Measurements from ENCODE around the gene CD48. TPM values are rescaled to one million over a fixed set of nuclear protein-coding genes. Genes with fewer than 3 reads are reported as not detected.
"Not testable (repeated sequence)": the region's sequence is repeated elsewhere in the genome, so short reads cannot be mapped to it uniquely, and the experiment has no call there.

The CD48 gene
- polyA plus RNA-seq, 6 donors from 2014 or later, result 129 to 163 (median 153) TPM

DNA sequence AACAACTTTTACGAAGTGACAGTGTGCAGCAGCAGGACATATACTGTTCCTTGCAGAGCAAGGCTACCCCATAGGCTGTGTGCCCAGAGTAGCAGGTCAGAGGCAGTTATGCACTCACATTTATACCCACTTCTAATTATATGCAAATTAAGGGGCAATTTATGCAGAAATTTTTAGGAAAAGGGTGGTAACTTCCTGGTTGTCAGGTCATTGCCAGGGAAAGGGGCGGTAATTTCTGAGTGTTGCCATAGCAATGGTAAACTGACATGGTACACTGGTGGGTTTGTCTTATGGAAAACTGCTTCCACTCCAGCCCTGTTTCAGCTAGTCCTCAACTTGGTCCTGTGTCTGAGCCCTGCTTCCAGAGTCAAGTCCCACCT, 52.8 kb downstream of the CD48 start:
- Mint-ChIP-seq H3K27ac (peak overlapping the region in 2 of 6 donors; percentile 5 to 58), H3K36me3 (peaks cover 6 to 8% of the 10 kb centered on the region in 2 donors), H3K27me3 (no peaks in the 10 kb centered on the region), H3K9me3 (peaks cover 0 to 1% (median 0%) of the 10 kb centered on the region in 7 donors), H3K4me1 (peaks cover 49 to 81% (median 77%) of the 10 kb centered on the region in 3 donors), H3K4me3 (peak overlapping the region in 1 of 8 donors; percentile 20)
- DNase-seq, result no peak
- no peak for ATAC-seq (ENCODE audit: low read depth in 2 of 2)

DNA sequence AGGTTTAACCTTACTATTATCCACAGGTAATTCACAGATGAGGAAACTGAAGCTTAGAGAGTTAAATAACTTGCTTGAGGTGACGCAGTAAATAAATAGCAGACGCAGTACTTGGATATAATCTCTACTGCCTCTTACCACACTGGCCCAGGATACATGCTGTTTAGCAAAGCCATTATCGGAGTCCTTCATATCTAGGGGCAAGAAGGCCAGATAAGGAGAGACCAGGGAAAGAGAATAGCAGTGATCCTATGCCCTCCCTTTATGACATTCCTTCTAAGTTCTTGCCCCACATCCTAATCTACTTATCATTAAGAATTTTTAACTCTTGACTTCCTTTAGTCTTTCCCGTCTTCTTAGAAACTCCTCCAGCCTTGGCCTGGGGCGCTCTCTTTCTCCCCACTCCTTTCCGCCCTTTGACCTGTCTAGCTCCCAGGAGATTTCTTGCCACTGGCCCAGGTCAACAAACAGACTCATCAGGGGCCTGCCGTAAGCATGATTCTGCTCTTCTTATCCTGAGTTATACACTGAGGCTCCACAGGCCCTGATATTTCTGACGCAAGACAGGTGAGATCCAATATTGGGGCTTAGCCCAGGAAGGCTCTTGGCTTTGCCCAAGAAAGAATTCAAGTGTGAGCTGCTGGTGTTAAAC, 53.3 kb downstream of the CD48 start:
- H3K27ac Mint-ChIP-seq, result peak overlapping the region in 2 of 6 donors; percentile 5 to 58

DNA sequence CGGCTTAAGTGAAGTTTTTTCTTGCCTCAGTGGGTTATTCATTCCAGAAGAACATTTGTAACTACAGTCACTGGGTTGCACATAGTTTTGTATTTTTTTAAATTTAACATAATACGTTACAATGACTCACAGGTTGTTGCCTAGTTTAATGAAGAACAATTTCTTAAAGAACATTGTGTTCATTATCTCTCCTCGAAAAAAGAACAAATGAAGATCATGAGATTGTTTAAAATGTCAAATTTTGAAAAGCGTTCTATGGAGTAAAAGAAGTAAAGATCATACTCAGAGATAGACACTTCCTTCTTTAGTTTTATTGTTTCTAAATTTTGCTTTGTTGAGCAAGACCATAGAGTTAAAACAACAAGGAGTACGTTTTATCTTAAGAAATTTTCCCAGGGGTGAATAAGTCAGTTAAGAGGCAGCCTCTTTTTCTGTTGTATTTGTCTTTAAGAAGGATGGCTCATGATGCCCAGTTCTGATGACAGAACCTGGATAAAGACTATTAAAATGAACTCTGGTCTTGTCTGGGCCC, 54.3 kb downstream of the CD48 start:
- H3K9me3 Mint-ChIP-seq, result peaks cover 0 to 1% (median 0%) of the 10 kb centered on the region in 7 donors
- H3K27ac Mint-ChIP-seq, result peak overlapping the region in 3 of 6 donors; percentile 2 to 59 (median 57)
- peaks cover 55 to 81% (median 77%) of the 10 kb centered on the region in 3 donors for H3K4me1 Mint-ChIP-seq
- no peaks in the 10 kb centered on the region for H3K27me3 Mint-ChIP-seq
- DNase-seq, result no peak
- H3K4me3 Mint-ChIP-seq, result no peak overlapping the region
- no peak for ATAC-seq (ENCODE audit: low read depth in 2 of 2)
- peaks cover 6 to 8% of the 10 kb centered on the region in 2 donors for H3K36me3 Mint-ChIP-seq

More for the DNA sequence above, 53.3 kb downstream of the CD48 start:
- Mint-ChIP-seq H3K4me1 (peaks cover 52 to 81% (median 77%) of the 10 kb centered on the region in 3 donors), H3K9me3 (peaks cover 0 to 1% (median 0%) of the 10 kb centered on the region in 7 donors), H3K27me3 (no peaks in the 10 kb centered on the region), H3K36me3 (peaks cover 6 to 8% of the 10 kb centered on the region in 2 donors), H3K4me3 (peak overlapping the region in 1 of 8 donors; percentile 0)
- no peak for ATAC-seq (ENCODE audit: low read depth in 2 of 2)
- DNase-seq, result no peak

DNA sequence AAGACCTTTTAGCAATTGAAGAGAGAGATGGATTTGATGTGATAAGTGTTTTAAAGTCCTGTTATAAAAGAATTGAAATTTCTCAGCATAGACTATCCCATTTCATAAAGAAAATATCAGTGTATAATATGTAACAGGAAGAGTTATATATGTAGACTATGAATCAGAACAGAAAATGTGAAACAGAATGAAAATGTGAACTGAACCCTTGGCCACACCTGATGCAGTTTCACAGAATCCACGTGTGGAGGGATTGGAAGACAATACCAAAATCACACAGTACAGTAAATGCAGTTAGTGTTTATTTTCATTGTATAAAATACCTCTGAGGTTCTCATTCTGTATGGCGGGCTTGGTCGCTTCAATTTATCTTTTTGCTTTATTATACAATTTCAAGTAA, 54.9 kb downstream of the CD48 start:
- Mint-ChIP-seq H3K4me3 (no peak overlapping the region), H3K9me3 (peaks cover 0 to 1% (median 0%) of the 10 kb centered on the region in 7 donors), H3K27ac (peak overlapping the region in 2 of 6 donors; percentile 48 to 79), H3K36me3 (peaks cover 6 to 8% of the 10 kb centered on the region in 2 donors), H3K27me3 (no peaks in the 10 kb centered on the region), H3K4me1 (peaks cover 61 to 82% (median 77%) of the 10 kb centered on the region in 3 donors)
- ATAC-seq (ENCODE audit: low read depth in 2 of 2), result no peak
- no peak for DNase-seq

DNA sequence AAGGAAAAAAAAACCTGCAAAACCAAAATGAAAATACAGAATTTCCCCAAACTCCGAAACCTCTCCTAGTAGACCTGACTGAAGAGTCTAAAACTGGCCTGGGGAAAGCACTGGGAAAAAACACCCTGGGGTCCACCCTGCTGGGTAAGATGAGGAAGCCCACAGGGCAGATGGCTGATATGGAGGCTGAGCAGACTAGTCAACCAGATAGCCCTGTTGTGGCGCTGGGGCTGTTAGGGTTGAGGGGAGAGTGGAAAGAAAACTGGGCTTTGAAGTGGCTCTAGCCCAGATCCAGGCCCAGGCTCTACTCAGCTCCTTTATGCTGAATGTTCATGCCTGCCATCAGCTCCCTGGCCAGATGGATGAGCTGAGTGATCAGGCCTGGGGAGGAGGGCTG, 58.0 kb downstream of the CD48 start:
- peaks cover 61 to 86% (median 65%) of the 10 kb centered on the region in 3 donors for H3K4me1 Mint-ChIP-seq
- ATAC-seq (ENCODE audit: low read depth in 2 of 2) (peak; percentile 89 to 90), DNase-seq (peak; percentile 41)
- H3K27me3 Mint-ChIP-seq, result no peaks in the 10 kb centered on the region
- no peaks in the 10 kb centered on the region for H3K9me3 Mint-ChIP-seq
- peak overlapping the region; percentile 93 to 98 (median 96) for H3K27ac Mint-ChIP-seq
- H3K4me3 Mint-ChIP-seq, result peak overlapping the region; percentile 72 to 85 (median 80)
- peaks cover 0 to 6% of the 10 kb centered on the region in 2 donors for H3K36me3 Mint-ChIP-seq

DNA sequence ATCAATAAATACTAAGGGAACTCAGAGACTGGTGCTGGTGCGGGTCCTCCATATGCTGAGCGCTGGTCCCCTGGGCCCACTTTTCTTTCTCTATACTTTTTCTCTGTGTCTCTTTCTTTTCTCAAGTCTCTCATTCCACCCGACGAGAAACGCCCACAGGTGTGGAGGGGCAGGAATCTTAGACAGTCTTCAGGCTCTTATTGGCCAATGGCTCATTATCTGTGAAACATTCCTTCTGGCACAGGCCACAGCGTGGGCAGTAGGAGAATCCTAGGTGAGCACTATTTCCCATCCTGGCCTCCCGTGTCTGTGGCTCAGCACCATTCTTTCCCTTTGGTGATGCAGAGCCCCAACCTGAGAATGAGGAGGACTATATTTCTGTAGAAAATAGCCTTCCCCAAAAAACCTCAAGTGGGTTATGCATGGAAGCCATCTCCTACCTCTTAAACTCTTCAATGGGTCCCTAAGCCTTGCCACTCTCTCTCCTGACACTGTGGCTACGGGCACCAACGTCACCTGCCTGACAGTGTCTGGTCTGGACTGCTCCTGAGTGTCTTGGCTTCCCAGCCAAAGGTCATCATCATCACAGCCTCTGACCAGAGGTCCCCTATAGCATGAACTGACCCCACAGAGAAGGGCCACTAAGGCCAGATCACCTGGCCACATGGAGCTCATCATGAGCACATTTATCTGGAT, 58.5 kb downstream of the CD48 start:
- H3K4me3 Mint-ChIP-seq, result peak overlapping the region; percentile 72 to 85 (median 80)
- H3K27me3 Mint-ChIP-seq, result no peaks in the 10 kb centered on the region
- DNase-seq (no peak), ATAC-seq (ENCODE audit: low read depth in 2 of 2) (peak; percentile 29 to 41)
- H3K9me3 Mint-ChIP-seq, result no peaks in the 10 kb centered on the region
- peaks cover 0 to 6% of the 10 kb centered on the region in 2 donors for H3K36me3 Mint-ChIP-seq
- peaks cover 61 to 86% (median 65%) of the 10 kb centered on the region in 3 donors for H3K4me1 Mint-ChIP-seq
- H3K27ac Mint-ChIP-seq, result peak overlapping the region; percentile 93 to 98 (median 96)

DNA sequence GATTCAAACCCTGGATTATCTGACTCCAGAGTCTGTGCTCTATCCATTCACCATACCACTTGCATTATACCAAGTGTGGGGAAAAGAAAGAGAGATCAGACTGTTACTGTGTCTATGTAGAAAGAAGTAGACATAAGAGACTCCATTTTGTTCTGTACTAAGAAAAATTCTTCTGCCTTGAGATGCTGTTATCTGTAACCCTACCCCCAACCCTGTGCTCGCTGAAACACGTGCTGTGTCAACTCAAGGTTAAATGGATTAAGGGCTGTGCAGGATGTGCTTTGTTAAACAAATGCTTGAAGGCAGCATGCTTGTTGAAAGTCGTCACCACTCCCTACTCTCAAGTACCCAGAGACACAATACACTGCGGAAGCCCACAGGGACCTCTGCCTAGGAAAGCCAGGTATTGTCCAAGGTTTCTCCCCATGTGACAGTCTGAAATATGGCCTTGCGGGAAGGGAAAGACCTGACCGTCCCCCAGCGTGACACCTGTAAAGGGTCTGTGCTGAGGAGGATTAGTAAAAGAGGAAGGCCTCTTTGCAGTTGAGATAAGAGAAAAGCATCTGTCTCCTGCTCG, 59.5 kb downstream of the CD48 start:
- not testable (repeated sequence) for H3K9me3 Mint-ChIP-seq; H3K36me3 Mint-ChIP-seq; H3K27me3 Mint-ChIP-seq; DNase-seq; ATAC-seq (ENCODE audit: low read depth in 2 of 2)
- H3K27ac Mint-ChIP-seq, result peak overlapping the region; percentile 93 to 98 (median 94)
- H3K4me1 Mint-ChIP-seq, result peaks cover 70 to 86% (median 72%) of the 10 kb centered on the region in 3 donors
- H3K4me3 Mint-ChIP-seq, result peak overlapping the region; percentile 72 to 85 (median 80)

DNA sequence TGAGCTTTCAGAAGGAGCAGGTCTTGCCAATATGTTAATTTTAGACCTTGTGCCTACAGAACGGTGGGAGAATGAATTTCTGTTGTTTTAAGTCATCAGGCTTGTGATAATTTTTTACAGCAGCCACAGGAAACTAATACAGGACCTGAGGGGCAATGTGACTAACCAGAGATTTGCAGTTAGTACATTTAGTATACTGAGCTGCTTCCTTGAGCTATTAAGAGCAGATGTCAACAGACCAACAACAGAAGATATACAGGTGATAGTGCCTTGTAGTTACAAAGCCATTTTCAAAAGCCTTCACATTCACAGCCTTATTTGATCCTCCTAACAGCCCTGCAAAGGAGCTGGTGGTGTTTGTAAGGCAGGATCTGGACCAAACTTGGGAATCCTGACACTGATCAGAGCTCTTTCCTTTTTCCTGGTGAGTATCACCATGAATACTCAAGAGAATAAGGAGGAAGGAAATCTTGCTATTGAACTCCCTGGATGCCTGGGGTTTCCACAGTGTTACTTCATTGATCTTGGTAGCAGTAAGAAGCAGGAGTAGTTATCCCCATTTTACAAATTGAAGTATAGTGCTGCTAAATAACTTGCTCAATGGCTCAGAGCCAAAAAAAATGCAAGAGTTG, 60.1 kb downstream of the CD48 start:
- H3K4me3 Mint-ChIP-seq, result peak overlapping the region in 7 of 8 donors; percentile 68 to 85 (median 81)
- peak overlapping the region; percentile 12 to 97 (median 94) for H3K27ac Mint-ChIP-seq
- H3K27me3 Mint-ChIP-seq, result no peaks in the 10 kb centered on the region
- DNase-seq (no peak), ATAC-seq (ENCODE audit: low read depth in 2 of 2) (no peak)
- no peaks in the 10 kb centered on the region for H3K9me3 Mint-ChIP-seq
- H3K36me3 Mint-ChIP-seq, result peaks cover 0 to 3% of the 10 kb centered on the region in 2 donors
- peaks cover 72 to 85% (median 74%) of the 10 kb centered on the region in 3 donors for H3K4me1 Mint-ChIP-seq

DNA sequence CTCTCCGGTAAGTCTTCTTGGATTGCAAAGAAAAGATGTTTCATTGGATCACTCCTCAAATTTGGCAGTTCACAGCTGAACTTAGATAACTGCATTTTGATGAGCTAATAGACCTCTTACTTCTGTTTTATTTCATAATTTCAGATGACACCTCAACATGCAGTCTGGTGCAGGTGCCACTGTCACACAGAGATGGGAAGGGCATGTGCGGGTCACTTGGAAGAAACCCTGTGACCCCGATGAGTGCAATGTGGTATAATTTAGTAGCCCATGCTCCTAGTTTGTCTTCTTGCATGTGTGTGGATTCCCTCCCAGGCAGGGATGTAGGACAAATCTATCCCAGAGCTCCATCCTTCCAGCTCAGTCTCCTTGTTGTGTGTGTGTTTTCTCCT, 64.3 kb downstream of the CD48 start:
- Mint-ChIP-seq H3K4me1 (peaks cover 79 to 84% (median 82%) of the 10 kb centered on the region in 3 donors), H3K4me3 (peak overlapping the region; percentile 86 to 98 (median 96)), H3K9me3 (no peaks in the 10 kb centered on the region), H3K36me3 (peaks cover 6 to 8% of the 10 kb centered on the region in 2 donors), H3K27ac (peak overlapping the region; percentile 74 to 98 (median 94)), H3K27me3 (no peaks in the 10 kb centered on the region)
- ATAC-seq (ENCODE audit: low read depth in 2 of 2) (peak; percentile 32 to 45), DNase-seq (no peak)

DNA sequence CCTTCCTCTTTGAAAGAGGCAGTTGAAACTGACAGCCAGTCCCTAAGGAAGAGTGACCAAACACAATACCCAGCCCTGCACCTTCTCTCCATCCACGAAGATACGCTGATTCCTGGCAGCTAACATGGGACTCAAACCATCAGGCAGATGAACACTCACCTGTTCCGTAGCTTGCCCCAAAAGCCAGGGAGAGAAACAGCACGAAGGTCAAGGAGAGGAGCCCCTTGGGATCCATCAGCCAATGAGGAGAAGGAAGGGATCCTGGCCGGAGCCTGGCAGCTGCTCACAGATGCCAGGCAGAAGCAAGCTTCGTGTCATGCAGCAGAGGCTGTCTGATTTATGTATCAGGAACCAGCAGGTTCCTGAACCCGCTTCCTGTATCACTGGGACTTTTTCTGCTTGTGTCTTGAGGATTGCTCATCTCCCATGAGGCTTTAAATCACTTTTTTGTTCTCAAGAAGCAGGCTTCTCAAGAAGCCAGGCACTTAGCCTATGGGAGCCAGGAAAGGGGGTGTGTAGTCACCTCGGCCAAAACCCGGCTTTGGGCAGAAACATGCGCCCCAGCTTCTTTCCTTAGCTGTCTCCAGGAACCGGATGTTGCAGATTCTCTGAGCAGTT, 64.8 kb downstream of the CD48 start, which contains the start of gene SLAMF1:
Gene SLAMF1, minus strand, starts transcription at position 334 of the 618 bp plus-strand sequence. Its CDS starts 99 bp downstream, at position 235.
- peak within 1 kb of the TSS; percentile 86 to 98 (median 96) for H3K4me3 Mint-ChIP-seq
- ATAC-seq (ENCODE audit: low read depth in 2 of 2), result peak; percentile 79 to 83
- DNase-seq, result peak; percentile 52
- H3K36me3 Mint-ChIP-seq, result peaks cover 6 to 8% of the 10 kb centered on the region in 2 donors
- H3K27ac Mint-ChIP-seq, result peak within 1 kb of the TSS; percentile 84 to 98 (median 97)
- no peaks in the 10 kb centered on the region for H3K9me3 Mint-ChIP-seq
- H3K4me1 Mint-ChIP-seq, result peaks cover 79 to 84% (median 82%) of the 10 kb centered on the region in 3 donors
- H3K27me3 Mint-ChIP-seq, result no peaks in the 10 kb centered on the region

DNA sequence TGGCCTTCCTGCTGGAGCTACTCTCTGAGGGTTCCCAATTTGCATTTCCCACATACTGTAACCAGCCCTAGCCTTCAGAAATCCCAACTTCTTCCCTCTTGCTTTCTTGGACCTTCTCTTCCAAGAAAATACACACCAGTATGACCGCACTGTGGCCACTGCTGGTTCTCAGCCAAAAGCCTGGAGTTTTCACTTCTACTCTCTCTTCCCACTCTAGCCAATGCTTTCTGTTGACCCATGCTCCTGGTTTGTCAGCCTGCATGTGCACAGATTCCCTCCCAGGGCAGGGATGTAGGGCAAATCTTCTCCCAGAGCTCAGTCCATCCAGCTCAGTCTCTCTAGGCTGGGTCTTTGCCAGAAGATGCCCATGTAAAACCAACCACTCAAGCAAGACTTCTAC, 65.4 kb downstream of the CD48 start:
- no peak for ATAC-seq (ENCODE audit: low read depth in 2 of 2)
- no peak for DNase-seq
- Mint-ChIP-seq H3K36me3 (peaks cover 6 to 8% of the 10 kb centered on the region in 2 donors), H3K9me3 (no peaks in the 10 kb centered on the region), H3K27me3 (no peaks in the 10 kb centered on the region), H3K4me3 (peak overlapping the region; percentile 86 to 98 (median 96)), H3K4me1 (peaks cover 79 to 84% (median 82%) of the 10 kb centered on the region in 3 donors), H3K27ac (peak overlapping the region; percentile 84 to 98 (median 94))

DNA sequence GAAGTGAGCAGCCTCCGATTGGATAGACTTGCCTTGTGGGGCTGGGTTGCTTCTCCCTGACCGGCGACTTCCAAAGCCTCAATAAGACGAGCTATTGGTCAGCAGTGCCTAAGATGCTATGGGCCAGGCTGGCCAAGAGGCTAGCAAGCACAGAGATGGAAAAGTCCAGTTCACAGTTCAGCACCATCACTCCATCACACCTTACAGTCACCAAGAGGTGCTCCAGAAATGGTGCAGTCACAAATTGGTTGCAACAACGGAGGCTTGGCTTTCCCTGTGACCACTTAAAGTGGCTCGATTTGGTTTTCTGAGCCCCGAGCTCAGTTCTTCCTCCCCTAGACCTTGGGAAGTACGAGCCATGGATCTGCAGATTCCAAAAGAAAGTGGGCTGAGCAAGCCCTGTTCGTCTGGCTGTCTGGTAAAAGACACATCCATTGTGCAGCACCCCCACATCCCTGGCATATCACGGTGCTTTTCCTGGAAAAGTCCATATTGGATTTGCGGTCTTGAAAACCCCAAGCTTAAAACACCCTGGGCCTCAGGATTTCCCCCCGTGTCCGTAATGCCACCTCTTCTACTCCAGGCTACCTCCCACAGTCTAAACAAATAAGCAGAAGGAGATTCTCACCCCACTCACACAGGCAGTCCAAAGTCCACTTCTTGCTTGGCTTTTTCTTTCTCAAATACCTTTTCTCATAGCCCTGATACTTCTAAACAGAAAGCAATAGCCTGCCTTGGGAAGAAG, 66.1 kb downstream of the CD48 start:
- Mint-ChIP-seq H3K4me1 (peaks cover 79 to 84% (median 82%) of the 10 kb centered on the region in 3 donors), H3K27ac (peak overlapping the region; percentile 84 to 98 (median 94)), H3K4me3 (peak overlapping the region; percentile 86 to 98 (median 96)), H3K36me3 (peaks cover 6 to 8% of the 10 kb centered on the region in 2 donors), H3K27me3 (no peaks in the 10 kb centered on the region), H3K9me3 (no peaks in the 10 kb centered on the region)
- no peak for ATAC-seq (ENCODE audit: low read depth in 2 of 2)
- no peak for DNase-seq

All from naive B cell (primary cell).